Uterus (tissue), 2 donors: ENCODE data around the gene TNNI3.

Experiments used
- POLR2A ChIP-seq, 2 donors: fragments of 450-650 bp; IDR thresholded peaks; one replicate each; pipeline ENCODE4 v1.6.1; 2016; ENCODE audit warnings: antibody characterized with exemption in 2 of 2, mild to moderate bottlenecking in 1 of 2, moderate library complexity in 1 of 2
- TF ChIP-seq, protein P1 (sequence below), 4 experiments: fragments of 200-600 bp in 2 of 4; fragments of 450-650 bp in 2 of 4; sonication (generic) in 2 of 4; IDR thresholded peaks; one replicate each; pipeline ENCODE4 v1.5.1; 2016 to 2019; ENCODE audit warnings: antibody characterized with exemption in 4 of 4, mild to moderate bottlenecking in 2 of 4, moderate library complexity in 1 of 4

GRCh38 chr19:55103190-55103589 is 54.3 kb downstream of the TNNI3 start:
- no peak for TF ChIP-seq POLR2A (IDR thresholded peaks at IDR 0.05)
- TF ChIP-seq, protein P1, sequence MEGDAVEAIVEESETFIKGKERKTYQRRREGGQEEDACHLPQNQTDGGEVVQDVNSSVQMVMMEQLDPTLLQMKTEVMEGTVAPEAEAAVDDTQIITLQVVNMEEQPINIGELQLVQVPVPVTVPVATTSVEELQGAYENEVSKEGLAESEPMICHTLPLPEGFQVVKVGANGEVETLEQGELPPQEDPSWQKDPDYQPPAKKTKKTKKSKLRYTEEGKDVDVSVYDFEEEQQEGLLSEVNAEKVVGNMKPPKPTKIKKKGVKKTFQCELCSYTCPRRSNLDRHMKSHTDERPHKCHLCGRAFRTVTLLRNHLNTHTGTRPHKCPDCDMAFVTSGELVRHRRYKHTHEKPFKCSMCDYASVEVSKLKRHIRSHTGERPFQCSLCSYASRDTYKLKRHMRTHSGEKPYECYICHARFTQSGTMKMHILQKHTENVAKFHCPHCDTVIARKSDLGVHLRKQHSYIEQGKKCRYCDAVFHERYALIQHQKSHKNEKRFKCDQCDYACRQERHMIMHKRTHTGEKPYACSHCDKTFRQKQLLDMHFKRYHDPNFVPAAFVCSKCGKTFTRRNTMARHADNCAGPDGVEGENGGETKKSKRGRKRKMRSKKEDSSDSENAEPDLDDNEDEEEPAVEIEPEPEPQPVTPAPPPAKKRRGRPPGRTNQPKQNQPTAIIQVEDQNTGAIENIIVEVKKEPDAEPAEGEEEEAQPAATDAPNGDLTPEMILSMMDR (IDR thresholded peaks at IDR 0.05): no peak
